Small intestine (tissue), 7 donors: ENCODE data around the gene SLC12A7. TPM values are rescaled to one million over a fixed set of nuclear protein-coding genes. Genes with fewer than 3 reads are reported as not detected.

Source experiments
- DNase-seq, 2 donors: peaks; one replicate each; pipeline versions ENCODE4 v3.0.0 to v3.0.0-alpha.2; 2013
- FAIRE-seq: peaks from 2 replicates; lab custom pipeline; 2012; peaks lifted over from hg19 to GRCh38; lab: Jason Lieb, UNC
- H3K27ac ChIP-seq, 3 donors: one replicate each; pipeline ENCODE4 v1.5.1; 2013; ENCODE audit warnings: low read length in 2 of 3, mild to moderate bottlenecking in 2 of 3, control low read depth in 1 of 3, inconsistent platforms in 1 of 3, low read depth in 1 of 3, moderate library complexity in 1 of 3
- H3K27me3 ChIP-seq, 3 donors: one replicate each; pipeline ENCODE4 v1.6.1; 2013; ENCODE audit warnings: low read length in 3 of 3, inconsistent platforms in 1 of 3; ENCODE audit not compliant: control insufficient read depth in 3 of 3, insufficient read depth in 3 of 3
- H3K36me3 ChIP-seq, 3 donors: one replicate each; pipeline ENCODE4 v1.6.1; 2013; ENCODE audit warnings: low read length in 3 of 3, inconsistent platforms in 1 of 3, low read depth in 1 of 3, mild to moderate bottlenecking in 1 of 3, moderate library complexity in 1 of 3; ENCODE audit not compliant: control insufficient read depth in 3 of 3, insufficient read depth in 2 of 3
- H3K4me1 ChIP-seq, 3 donors: one replicate each; pipeline ENCODE4 v1.6.1; 2013; ENCODE audit warnings: low read length in 2 of 3, inconsistent platforms in 1 of 3, low read depth in 1 of 3, mild to moderate bottlenecking in 1 of 3, moderate library complexity in 1 of 3; ENCODE audit not compliant: control insufficient read depth in 3 of 3, insufficient read depth in 2 of 3
- H3K4me3 ChIP-seq, 3 donors: one replicate each; pipeline ENCODE4 v1.5.1; 2013; ENCODE audit warnings: low read length in 3 of 3, control low read depth in 1 of 3, inconsistent platforms in 1 of 3, low read depth in 1 of 3, mild to moderate bottlenecking in 1 of 3, moderate library complexity in 1 of 3
- H3K9me3 ChIP-seq, 2 donors: one replicate each; pipeline ENCODE4 v1.6.1; 2013; ENCODE audit warnings: low read depth in 1 of 2, low read length in 1 of 2; ENCODE audit not compliant: control insufficient read depth in 2 of 2, insufficient read depth in 1 of 2
- WGBS, 3 donors: extraction: QIAGEN DNeasy Blood & Tissue Kit; methylation state at CpG; one replicate each; pipeline ENCODE4 v1.1.7; 2013; 5-methylcytosine and 5-hydroxymethylcytosine counted together
- polyA plus RNA-seq, 4 donors: library from polyadenylated mRNA; stranded (reverse) in 3 of 4; unstranded in 1 of 4; fragments of 200-250 nt in 3 of 4; fragments of 120-200 nt in 1 of 4; gene quantifications; one replicate each; pipeline versions ENCODE4 v1.2.1 to v1.2.3, GENCODE V29; 2013
- donor health status: healthy with polysubstance abuse.
- donor health status: control.
- donor health status: control.
- donor health status: Bipolar disorder and iron deficiency.
- donor health status: healthy.

SLC12A7 gene
- polyA plus RNA-seq, 4 donors, result 32.7 to 79.9 (median 44.5) TPM

DNA sequence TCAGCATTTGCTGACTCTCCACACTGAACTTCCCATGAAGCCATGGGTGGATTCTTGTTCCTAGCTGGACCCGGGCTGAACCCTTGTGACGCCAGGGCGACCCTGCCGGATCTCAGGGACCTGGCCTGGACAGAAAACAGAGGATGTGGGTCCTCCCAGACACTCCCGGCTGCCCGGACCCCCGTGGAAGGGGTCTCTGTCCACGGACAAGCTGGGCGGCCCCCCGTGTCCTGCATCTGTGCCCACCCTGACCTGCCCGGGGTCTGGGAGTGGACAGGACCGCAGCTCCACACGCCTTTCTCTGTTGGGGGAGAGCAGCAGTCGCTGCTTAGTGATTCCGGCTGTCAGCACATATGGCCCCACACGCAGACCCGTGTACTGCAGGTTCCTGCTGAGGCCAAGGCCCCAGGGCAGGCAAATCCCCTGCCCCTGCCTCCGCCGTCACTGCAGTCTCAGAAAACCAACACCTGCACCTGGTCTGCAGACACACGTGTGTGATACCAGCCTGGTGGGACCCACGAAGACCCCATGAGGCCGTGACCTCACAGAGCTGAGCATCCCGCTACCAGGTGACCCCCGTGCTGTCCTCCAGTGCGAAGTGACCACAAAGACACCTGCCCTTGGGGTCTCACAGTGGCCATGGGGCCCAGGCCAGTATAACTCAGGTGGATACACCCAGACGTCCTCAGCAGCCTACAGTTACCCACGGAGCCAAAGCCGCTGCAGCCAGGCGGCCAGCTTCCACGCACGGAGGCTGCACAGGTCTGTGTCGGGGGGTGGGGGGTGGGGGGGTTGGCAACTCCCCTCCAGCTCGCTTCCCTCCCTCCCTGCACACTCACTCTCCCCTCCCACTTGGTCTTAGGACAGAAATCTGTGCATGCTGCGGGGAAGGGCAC lies 52.6 kb downstream of the SLC12A7 start:
- Histone ChIP-seq H3K36me3 (peaks cover 30 to 93% (median 41%) of the 10 kb centered on the region in 3 donors), H3K4me1 (no peaks in the 10 kb centered on the region), H3K27me3 (no peaks in the 10 kb centered on the region), H3K9me3 (no peaks in the 10 kb centered on the region), H3K27ac (no peak overlapping the region), H3K4me3 (no peak overlapping the region)
- 92 to 93% (median 93%) methylated on average over 34 of the region's 34 CpGs for WGBS, 3 donors
- DNase-seq (no peak), FAIRE-seq (no peak)

GRCh38 chr5:1058083-1058945 lies 53.5 kb downstream of the SLC12A7 start:
- no peaks in the 10 kb centered on the region for H3K27me3 ChIP-seq
- H3K36me3 ChIP-seq, result peaks cover 29 to 95% (median 46%) of the 10 kb centered on the region in 3 donors
- H3K4me3 ChIP-seq, result no peak overlapping the region
- DNase-seq (no peak), FAIRE-seq (no peak)
- H3K4me1 ChIP-seq, result no peaks in the 10 kb centered on the region
- WGBS, 3 donors, result 89 to 93% (median 93%) methylated on average over 36 of the region's 36 CpGs
- no peak overlapping the region for H3K27ac ChIP-seq
- no peaks in the 10 kb centered on the region for H3K9me3 ChIP-seq

DNA sequence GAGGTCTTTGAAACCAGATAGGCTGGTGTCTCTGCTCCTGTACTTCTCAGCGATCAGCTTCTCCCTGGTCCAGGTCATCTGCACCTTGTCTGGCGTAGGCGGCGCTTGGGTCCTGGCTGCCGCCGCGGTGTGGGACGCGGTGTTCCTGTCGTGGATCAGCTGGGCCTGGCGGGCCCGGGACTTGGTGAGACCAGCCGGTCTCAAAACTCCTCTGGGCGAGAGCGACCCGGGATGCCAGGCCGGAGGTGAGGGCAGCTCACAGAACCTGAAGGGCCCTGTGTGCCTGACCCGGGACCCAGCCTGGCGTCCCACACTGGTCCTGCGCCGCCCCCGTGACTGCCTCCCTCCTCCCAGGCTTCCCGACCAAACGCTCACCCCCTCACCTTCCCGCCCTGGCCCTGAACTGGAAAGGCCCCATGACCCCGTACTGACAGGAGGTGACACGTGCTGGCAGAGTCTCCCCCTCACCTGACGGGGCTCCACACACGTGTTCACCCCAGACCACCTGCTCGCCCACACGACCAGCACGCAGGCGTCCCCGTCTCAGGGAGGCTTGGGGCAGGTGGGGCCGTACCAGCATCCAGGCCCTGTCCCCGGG lies 54.3 kb downstream of the SLC12A7 start:
- Histone ChIP-seq H3K4me1 (no peaks in the 10 kb centered on the region), H3K27ac (no peak overlapping the region), H3K27me3 (no peaks in the 10 kb centered on the region), H3K9me3 (no peaks in the 10 kb centered on the region), H3K4me3 (no peak overlapping the region), H3K36me3 (peaks cover 28 to 95% (median 45%) of the 10 kb centered on the region in 3 donors)
- FAIRE-seq (no peak), DNase-seq (no peak)
- WGBS, 3 donors, result 86 to 89% (median 88%) methylated on average over 31 to 36 of the region's 36 CpGs

DNA sequence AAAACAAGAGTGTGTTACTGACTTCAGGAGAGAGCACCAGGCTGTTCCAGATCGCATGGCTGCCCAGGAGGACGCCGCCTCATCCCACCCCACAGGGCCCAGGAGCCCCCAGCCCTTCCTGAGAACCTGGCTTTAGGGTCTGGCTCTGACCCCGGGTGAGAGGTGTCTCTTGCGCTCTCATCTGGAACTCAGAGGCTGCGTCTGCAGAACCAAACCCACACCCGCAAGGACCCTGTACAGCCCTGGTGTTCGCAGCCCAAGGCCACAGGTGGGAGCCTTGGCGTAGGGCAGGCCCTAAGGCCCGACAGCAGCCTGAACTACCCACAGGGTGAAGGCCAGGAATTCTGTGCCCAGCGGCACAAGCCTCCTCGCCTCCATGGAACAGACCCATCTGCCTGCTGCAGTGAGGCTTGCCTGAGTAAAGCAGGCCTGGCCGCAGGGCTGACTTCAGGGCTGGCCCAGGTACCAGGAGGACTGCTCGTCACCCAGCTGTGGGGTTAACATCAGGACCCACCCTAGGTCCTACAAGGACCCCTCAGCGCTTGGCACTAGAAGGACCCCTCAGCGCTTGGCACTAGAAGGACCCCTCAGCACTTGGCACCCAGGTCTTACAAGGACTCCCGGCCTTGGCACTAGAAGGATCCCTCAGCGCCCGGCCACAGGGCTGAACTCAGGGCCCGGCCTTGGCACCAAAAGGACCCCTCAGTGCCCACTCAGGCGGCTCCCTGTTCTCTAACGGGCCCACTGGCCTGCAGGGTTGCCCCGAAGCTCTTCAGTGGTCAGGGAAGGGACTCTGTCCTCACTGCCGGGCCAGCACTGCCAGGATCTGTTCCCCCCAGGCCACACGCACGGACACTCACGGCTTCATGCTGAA lies 55.0 kb downstream of the SLC12A7 start:
- no peak for DNase-seq
- H3K36me3 ChIP-seq, result peaks cover 28 to 95% (median 48%) of the 10 kb centered on the region in 3 donors

GRCh38 chr5:1055896-1056610 lies 55.8 kb downstream of the SLC12A7 start:
- Histone ChIP-seq H3K9me3 (no peaks in the 10 kb centered on the region), H3K4me3 (no peak overlapping the region), H3K27me3 (no peaks in the 10 kb centered on the region), H3K27ac (no peak overlapping the region), H3K4me1 (no peaks in the 10 kb centered on the region), H3K36me3 (peaks cover 28 to 99% (median 48%) of the 10 kb centered on the region in 3 donors)
- DNase-seq (no peak), FAIRE-seq (no peak)
- 89 to 94% (median 91%) methylated on average over 39 of the region's 39 CpGs for WGBS, 3 donors

More for the DNA sequence above, 55.0 kb downstream of the SLC12A7 start:
- no peaks in the 10 kb centered on the region for H3K27me3 ChIP-seq
- H3K27ac ChIP-seq, result no peak overlapping the region
- H3K9me3 ChIP-seq, result no peaks in the 10 kb centered on the region
- FAIRE-seq, result no peak
- no peaks in the 10 kb centered on the region for H3K4me1 ChIP-seq
- no peak overlapping the region for H3K4me3 ChIP-seq
- WGBS, 3 donors, result 88 to 96% (median 92%) methylated on average over 27 of the region's 27 CpGs

GRCh38 chr5:1054799-1055775 lies 56.8 kb downstream of the SLC12A7 start:
- no peak overlapping the region for H3K27ac ChIP-seq
- peaks cover 27 to 100% (median 44%) of the 10 kb centered on the region in 3 donors for H3K36me3 ChIP-seq
- H3K9me3 ChIP-seq, result no peaks in the 10 kb centered on the region
- no peaks in the 10 kb centered on the region for H3K27me3 ChIP-seq
- 87 to 90% (median 87%) methylated on average over 38 to 39 of the region's 39 CpGs for WGBS, 3 donors
- no peak overlapping the region for H3K4me3 ChIP-seq
- FAIRE-seq, result no peak
- no peaks in the 10 kb centered on the region for H3K4me1 ChIP-seq
- no peak for DNase-seq
